HepG2 (cell line): Measurements from ENCODE around the gene WDR83. TPM values are rescaled to one million over a fixed set of nuclear protein-coding genes. Genes with fewer than 3 reads are reported as not detected.
A peak's percentile ranks its signal among the peaks of the same experiment; 100 is the strongest.

Experiments
- CAMTA2 ChIP-seq: sonication (generic); formaldehyde crosslinking; IDR thresholded peaks from 2 replicates; pipeline ENCODE4 v1.4.0; 2020; ENCODE audit warnings: mild to moderate bottlenecking, missing genetic modification reagents, borderline replicate concordance
- CBFB ChIP-seq: sonication (generic); formaldehyde crosslinking; IDR thresholded peaks from 2 replicates; pipeline ENCODE4 v1.4.0; 2020; ENCODE audit warnings: missing genetic modification reagents
- CEBPB ChIP-seq: IDR thresholded peaks from 2 replicates; pipeline ENCODE4 v1.6.1; 2011; ENCODE audit warnings: low read depth, low read length, improper control_type of control experiment, borderline replicate concordance
- NR2F6 ChIP-seq, 2 experiments: IDR thresholded peaks; 2 replicates each; pipeline ENCODE4 v1.6.1; 2016; ENCODE audit warnings: antibody characterized with exemption in 1 of 2, mild to moderate bottlenecking in 1 of 2
- SMC3 ChIP-seq: IDR thresholded peaks from 2 replicates; pipeline ENCODE4 v1.6.1; 2011; ENCODE audit warnings: low read length, improper control_type of control experiment
- TCF7L2 ChIP-seq: IDR thresholded peaks from 2 replicates; pipeline ENCODE4 v1.6.1; 2011; ENCODE audit warnings: mild to moderate bottlenecking, low read depth, low read length, moderate library complexity
- TGIF2 ChIP-seq: IDR thresholded peaks from 2 replicates; pipeline ENCODE4 v1.6.1; 2016; ENCODE audit warnings: control low read depth, missing compliant biosample characterization
- U2AF1 ChIP-seq: fragments of 200-400 bp; formaldehyde crosslinking; optimal IDR thresholded peaks from 2 replicates; pipeline ENCODE3; 2017; ENCODE audit warnings: mild to moderate bottlenecking, low read depth, low read length
- ZMAT3 ChIP-seq: sonication (generic); formaldehyde crosslinking; conservative IDR thresholded peaks from 2 replicates; pipeline ENCODE4 v1.7.0; 2021; ENCODE audit warnings: missing genetic modification reagents
- ZNF430 ChIP-seq: sonication (generic); formaldehyde crosslinking; IDR thresholded peaks from 2 replicates; pipeline ENCODE4 v1.9.0; 2021; ENCODE audit warnings: mild to moderate bottlenecking, missing genetic modification reagents
- ZNF510 ChIP-seq: sonication (generic); formaldehyde crosslinking; IDR thresholded peaks from 2 replicates; pipeline ENCODE4 v1.4.0; 2020; ENCODE audit warnings: low read depth, mild to moderate bottlenecking, missing genetic modification reagents
- ZNF768 ChIP-seq: sonication (generic); formaldehyde crosslinking; IDR thresholded peaks from 2 replicates; pipeline ENCODE4 v1.4.0; 2020; ENCODE audit warnings: missing genetic modification reagents
- polyA plus RNA-seq, 8 experiments: library from polyadenylated mRNA; depleted of rRNA in 3 of 8; stranded (reverse) in 7 of 8; unstranded in 1 of 8; fragments of >200 nt; fragmentation: Illumina TruSeq in 4 of 8; extraction: Trizol in 4 of 8; gene quantifications; 2 replicates each; pipeline versions ENCODE4 v1.2.1 to v1.2.3, GENCODE V29; 2011 to 2016; ENCODE audit warnings: low read depth in 4 of 8, missing spikeins in 1 of 8, mixed read lengths in 1 of 8; ENCODE audit not compliant: insufficient read depth in 1 of 8
- total RNA-seq, 5 experiments: library from RNA; depleted of rRNA; stranded (reverse); fragments of >200 nt; fragmentation: Illumina TruSeq; extraction: Trizol; gene quantifications; 2 replicates each; pipeline ENCODE4 v1.2.3, GENCODE V29; 2016; ENCODE audit warnings: low read depth in 1 of 5
- TF ChIP-seq, protein P1 (sequence below): sonication (generic); formaldehyde crosslinking; IDR thresholded peaks from 2 replicates; pipeline ENCODE4; 2020; ENCODE audit warnings: missing genetic modification reagents, mild to moderate bottlenecking, borderline replicate concordance
- TF ChIP-seq, protein P2 (sequence below): sonication (generic); formaldehyde crosslinking; conservative IDR thresholded peaks from 2 replicates; pipeline ENCODE4 v1.8.0; 2022; ENCODE audit warnings: mild to moderate bottlenecking, moderate library complexity, missing genetic modification reagents
- TF ChIP-seq, protein P3 (sequence below): sonication (generic); formaldehyde crosslinking; IDR thresholded peaks from 2 replicates; pipeline ENCODE4 v1.5.0; 2020; ENCODE audit warnings: mild to moderate bottlenecking, missing genetic modification reagents
- TF ChIP-seq, protein P4 (sequence below): IDR thresholded peaks from 2 replicates; pipeline ENCODE4 v1.6.1; 2012; ENCODE audit warnings: inconsistent platforms

WDR83 gene
- total and polyA plus RNA-seq, 2 of the 13 experiments (the other 11 are each of a cell fraction or from before 2014, with no cell fraction given) = 4.5 to 10.7 TPM

DNA sequence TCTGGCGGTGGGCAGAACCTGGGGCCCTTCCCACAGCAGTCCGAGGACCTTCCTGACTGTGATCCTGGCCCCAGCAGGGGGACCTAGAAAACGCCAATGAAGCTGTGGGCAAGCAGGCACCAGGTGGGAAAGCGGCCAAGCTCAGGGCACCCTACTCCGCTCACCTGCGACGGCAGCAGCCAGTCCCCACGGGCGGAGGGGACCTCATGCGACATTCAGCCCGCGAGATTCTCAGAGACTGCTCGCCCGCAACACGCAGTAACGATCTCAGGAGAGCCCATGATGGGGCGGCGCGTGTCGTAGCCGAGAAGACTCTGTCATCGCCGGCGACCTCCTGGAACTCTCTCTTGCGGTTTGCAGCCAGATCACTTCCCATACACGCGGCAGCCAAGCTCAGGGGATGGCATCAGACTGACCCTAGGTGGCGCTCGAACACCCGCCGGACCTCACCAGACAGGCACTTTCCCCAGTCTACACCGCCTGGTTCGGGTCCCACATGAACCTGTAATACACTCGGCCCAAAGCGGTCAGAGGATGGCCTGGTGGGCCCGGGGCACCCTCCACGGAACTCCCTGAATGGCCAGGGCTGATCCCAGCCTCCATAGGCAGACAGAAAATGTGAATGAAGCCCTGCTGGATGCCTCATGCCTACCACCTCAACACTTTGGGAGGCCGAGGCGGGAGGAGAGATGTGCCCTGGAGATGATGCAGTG lies 26.6 kb upstream of the WDR83 start (continued):
- TF ChIP-seq, protein P1, sequence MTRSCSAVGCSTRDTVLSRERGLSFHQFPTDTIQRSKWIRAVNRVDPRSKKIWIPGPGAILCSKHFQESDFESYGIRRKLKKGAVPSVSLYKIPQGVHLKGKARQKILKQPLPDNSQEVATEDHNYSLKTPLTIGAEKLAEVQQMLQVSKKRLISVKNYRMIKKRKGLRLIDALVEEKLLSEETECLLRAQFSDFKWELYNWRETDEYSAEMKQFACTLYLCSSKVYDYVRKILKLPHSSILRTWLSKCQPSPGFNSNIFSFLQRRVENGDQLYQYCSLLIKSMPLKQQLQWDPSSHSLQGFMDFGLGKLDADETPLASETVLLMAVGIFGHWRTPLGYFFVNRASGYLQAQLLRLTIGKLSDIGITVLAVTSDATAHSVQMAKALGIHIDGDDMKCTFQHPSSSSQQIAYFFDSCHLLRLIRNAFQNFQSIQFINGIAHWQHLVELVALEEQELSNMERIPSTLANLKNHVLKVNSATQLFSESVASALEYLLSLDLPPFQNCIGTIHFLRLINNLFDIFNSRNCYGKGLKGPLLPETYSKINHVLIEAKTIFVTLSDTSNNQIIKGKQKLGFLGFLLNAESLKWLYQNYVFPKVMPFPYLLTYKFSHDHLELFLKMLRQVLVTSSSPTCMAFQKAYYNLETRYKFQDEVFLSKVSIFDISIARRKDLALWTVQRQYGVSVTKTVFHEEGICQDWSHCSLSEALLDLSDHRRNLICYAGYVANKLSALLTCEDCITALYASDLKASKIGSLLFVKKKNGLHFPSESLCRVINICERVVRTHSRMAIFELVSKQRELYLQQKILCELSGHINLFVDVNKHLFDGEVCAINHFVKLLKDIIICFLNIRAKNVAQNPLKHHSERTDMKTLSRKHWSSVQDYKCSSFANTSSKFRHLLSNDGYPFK (CRISPR knock-in tag) = peak; percentile 41; the same call in 1 of the 2 replicates
- TF ChIP-seq CBFB = peak; percentile 75
- TF ChIP-seq ZMAT3 (CRISPR knock-in tag) = no peak
- 0 out of 2 replicates have a peak, but pooled peaks have one; percentile 9 for TF ChIP-seq SMC3
- TF ChIP-seq ZNF430 (CRISPR knock-in tag) = no peak
- TF ChIP-seq TGIF2 (CRISPR knock-in tag) = no peak
- TF ChIP-seq, protein P2, sequence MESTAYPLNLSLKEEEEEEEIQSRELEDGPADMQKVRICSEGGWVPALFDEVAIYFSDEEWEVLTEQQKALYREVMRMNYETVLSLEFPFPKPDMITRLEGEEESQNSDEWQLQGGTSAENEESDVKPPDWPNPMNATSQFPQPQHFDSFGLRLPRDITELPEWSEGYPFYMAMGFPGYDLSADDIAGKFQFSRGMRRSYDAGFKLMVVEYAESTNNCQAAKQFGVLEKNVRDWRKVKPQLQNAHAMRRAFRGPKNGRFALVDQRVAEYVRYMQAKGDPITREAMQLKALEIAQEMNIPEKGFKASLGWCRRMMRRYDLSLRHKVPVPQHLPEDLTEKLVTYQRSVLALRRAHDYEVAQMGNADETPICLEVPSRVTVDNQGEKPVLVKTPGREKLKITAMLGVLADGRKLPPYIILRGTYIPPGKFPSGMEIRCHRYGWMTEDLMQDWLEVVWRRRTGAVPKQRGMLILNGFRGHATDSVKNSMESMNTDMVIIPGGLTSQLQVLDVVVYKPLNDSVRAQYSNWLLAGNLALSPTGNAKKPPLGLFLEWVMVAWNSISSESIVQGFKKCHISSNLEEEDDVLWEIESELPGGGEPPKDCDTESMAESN (CRISPR knock-in tag) = no peak
- TF ChIP-seq NR2F6 (IDR thresholded peaks at IDR 0.05) = no peak
- 0 out of 2 replicates have a peak, but pooled peaks have one; percentile 30 for TF ChIP-seq NR2F6 (CRISPR knock-in tag; IDR thresholded peaks at IDR 0.05)
- peak; percentile 41; the same call in 1 of the 2 replicates for TF ChIP-seq ZNF768 (CRISPR knock-in tag)
- 0 out of 2 replicates have a peak, but pooled peaks have one; percentile 53 for TF ChIP-seq ZNF510 (CRISPR knock-in tag)
- TF ChIP-seq, protein P3, sequence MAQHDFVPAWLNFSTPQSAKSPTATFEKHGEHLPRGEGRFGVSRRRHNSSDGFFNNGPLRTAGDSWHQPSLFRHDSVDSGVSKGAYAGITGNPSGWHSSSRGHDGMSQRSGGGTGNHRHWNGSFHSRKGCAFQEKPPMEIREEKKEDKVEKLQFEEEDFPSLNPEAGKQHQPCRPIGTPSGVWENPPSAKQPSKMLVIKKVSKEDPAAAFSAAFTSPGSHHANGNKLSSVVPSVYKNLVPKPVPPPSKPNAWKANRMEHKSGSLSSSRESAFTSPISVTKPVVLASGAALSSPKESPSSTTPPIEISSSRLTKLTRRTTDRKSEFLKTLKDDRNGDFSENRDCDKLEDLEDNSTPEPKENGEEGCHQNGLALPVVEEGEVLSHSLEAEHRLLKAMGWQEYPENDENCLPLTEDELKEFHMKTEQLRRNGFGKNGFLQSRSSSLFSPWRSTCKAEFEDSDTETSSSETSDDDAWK = no peak
- TF ChIP-seq CEBPB = no peak
- 0 out of 2 replicates have a peak, but pooled peaks have one; percentile 20 for TF ChIP-seq CAMTA2
- no peak for TF ChIP-seq TCF7L2
- TF ChIP-seq U2AF1 = no peak
- TF ChIP-seq, protein P4, sequence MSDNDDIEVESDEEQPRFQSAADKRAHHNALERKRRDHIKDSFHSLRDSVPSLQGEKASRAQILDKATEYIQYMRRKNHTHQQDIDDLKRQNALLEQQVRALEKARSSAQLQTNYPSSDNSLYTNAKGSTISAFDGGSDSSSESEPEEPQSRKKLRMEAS = peak; percentile 58; the same call in 1 of the 2 replicates
